GM12892 (cell line): ENCODE results near the gene ANKRD40.

ENCODE experiments used
- POLR2A ChIP-seq: IDR thresholded peaks from 2 replicates; pipeline ENCODE4 v1.6.1; 2011; ENCODE audit warnings: low read depth, low read length, control low read depth
- POLR2AphosphoS5 ChIP-seq: IDR thresholded peaks from 2 replicates; pipeline ENCODE4 v1.6.1; 2011; ENCODE audit warnings: low read depth, low read length, control low read depth
- TAF1 ChIP-seq: IDR thresholded peaks from 2 replicates; pipeline ENCODE4 v1.6.1; 2011; ENCODE audit warnings: low read depth, mild to moderate bottlenecking, control low read depth, low read length, borderline replicate concordance

DNA sequence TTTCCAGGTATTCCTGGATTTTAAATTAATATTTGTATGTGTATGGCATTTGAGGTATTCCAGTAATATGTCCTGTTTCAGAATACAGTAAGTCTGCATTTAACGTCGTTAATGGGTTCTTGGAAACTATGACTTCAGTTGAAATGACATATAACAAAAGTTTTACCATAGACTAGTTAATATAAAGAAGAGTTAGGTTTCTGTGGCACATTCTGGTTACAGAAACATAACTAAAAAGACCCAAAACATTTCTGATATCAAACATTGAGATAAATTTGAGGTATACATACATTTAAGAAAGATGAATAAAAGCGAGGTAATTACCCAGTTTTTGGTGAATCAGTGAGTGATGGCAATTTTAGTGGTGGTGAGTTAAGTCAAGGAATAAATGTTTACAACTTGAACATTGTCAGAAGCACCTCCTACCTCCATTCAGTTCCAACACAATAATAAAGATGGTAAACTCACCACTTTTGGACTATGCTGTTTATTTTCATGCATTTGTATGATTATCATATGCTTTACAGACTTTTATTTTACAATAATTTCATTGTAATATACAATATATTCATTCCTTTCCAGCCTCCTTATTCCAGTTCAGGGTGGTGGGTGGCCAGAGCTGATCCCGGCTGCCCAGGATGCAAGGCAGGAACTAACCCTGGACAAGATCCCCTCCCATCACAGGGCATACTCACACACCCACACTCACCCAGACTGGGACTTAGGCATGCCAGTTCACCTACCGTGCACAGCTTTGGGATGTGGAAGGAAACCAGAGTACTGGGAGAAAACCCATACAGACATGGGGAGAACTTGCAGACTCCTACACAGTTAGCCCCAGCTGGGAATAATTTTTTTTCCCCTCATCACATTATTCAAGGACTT lies 21.4 kb upstream of the ANKRD40 start:
- TF ChIP-seq POLR2AphosphoS5 = no peak
- no peak for TF ChIP-seq POLR2A
- no peak for TF ChIP-seq TAF1
